Omental fat pad (tissue), 4 donors: ENCODE results near the gene ACYP1. TPM values are rescaled to one million over a fixed set of nuclear protein-coding genes. Genes with fewer than 3 reads are reported as not detected.

Source experiments
- ATAC-seq: fragments of 150-250 bp; one replicate; pipeline ENCODE4 v1.9.1; 2016; ENCODE audit warnings: mild to moderate bottlenecking, moderate library complexity; ENCODE audit not compliant: low FRiP score
- DNase-seq: peaks from one replicate; pipeline ENCODE4 v3.0.0-alpha.2; 2019; ENCODE audit warnings: low spot score
- CTCF ChIP-seq, 3 donors: fragments of 450-650 bp; IDR thresholded peaks; one replicate each; pipeline ENCODE4 v1.5.1; 2016 to 2017; ENCODE audit warnings: antibody characterized with exemption in 3 of 3, mild to moderate bottlenecking in 3 of 3, moderate library complexity in 2 of 3
- total RNA-seq, 4 donors: library from RNA; depleted of rRNA; stranded (reverse); fragments of >200 nt; gene quantifications; one replicate each; pipeline ENCODE4 v1.1.0, GENCODE V29; 2016

ACYP1 gene
- total RNA-seq, 4 donors from 2014 or later = 10.7 to 17.0 (median 13.2) TPM

GRCh38 chr14:75063013-75063412, 811 bp downstream of the ACYP1 start:
- TF ChIP-seq CTCF (IDR thresholded peaks at IDR 0.05) = no peak
- DNase-seq (no peak), ATAC-seq (no peak)

- DNase-seq (no peak), ATAC-seq (no peak)
- no peak for TF ChIP-seq CTCF (IDR thresholded peaks at IDR 0.05)
Measured at GRCh38 chr14:75060420-75060819, 3.4 kb downstream of the ACYP1 start.

- ATAC-seq (no peak), DNase-seq (no peak)
- no peak for TF ChIP-seq CTCF (IDR thresholded peaks at IDR 0.05)
Measured at GRCh38 chr14:75059642-75060041, 4.2 kb downstream of the ACYP1 start.

- no peak for TF ChIP-seq CTCF (IDR thresholded peaks at IDR 0.05)
- DNase-seq (no peak), ATAC-seq (no peak)
Measured at GRCh38 chr14:75054421-75054820, 9.4 kb downstream of the ACYP1 start.

- DNase-seq (no peak), ATAC-seq (no peak)
- TF ChIP-seq CTCF (IDR thresholded peaks at IDR 0.05) = no peak
Measured at GRCh38 chr14:75053396-75054291, 10.2 kb downstream of the ACYP1 start.

GRCh38 chr14:75051556-75051899, 12.3 kb downstream of the ACYP1 start:
- no peak for DNase-seq
- ATAC-seq = no peak
- TF ChIP-seq CTCF (IDR thresholded peaks at IDR 0.05) = no peak
